GM23248 (cell line): Measurements from ENCODE around the gene RFTN1.

Experiments used
- EZH2 ChIP-seq: fragments of 200-600 bp; sonication (generic); IDR thresholded peaks from 2 replicates; pipeline ENCODE4 v1.6.1; 2018; ENCODE audit warnings: antibody characterized with exemption, mild to moderate bottlenecking; ENCODE audit not compliant: insufficient read depth, poor library complexity, severe bottlenecking
- EZH2phosphoT487 ChIP-seq: fragments of 200-600 bp; sonication (generic); IDR thresholded peaks from 2 replicates; pipeline ENCODE4 v1.6.1; 2018; ENCODE audit warnings: antibody characterized with exemption, moderate library complexity, mild to moderate bottlenecking, low read depth; ENCODE audit not compliant: insufficient read depth

GRCh38 chr3:16370503-16370871 lies 143.0 kb downstream of the RFTN1 start:
- TF ChIP-seq EZH2 = no peak
- no peak for TF ChIP-seq EZH2phosphoT487
